Hematopoietic multipotent progenitor cell treated with erythropoietin and hydrocortisone succinate and interleukin-3 and kit ligand, for 4 days (in vitro differentiated cells): ENCODE results near the gene HNRNPR.
"Not testable (repeated sequence)": the region's sequence is repeated elsewhere in the genome, so short reads cannot be mapped to it uniquely, and the experiment has no call there.

ENCODE experiments used
- DNase-seq: peaks from one replicate; pipeline ENCODE4 v3.0.0-alpha.2; 2015

Gene HNRNPR

GRCh38 chr1:23322770-23323169 is 21.3 kb downstream of the HNRNPR start:
- DNase-seq = no peak

GRCh38 chr1:23310280-23310679 is 33.8 kb downstream of the HNRNPR start:
- DNase-seq = not testable (repeated sequence)

GRCh38 chr1:23304140-23304620 is 39.9 kb downstream of the HNRNPR start:
- no peak for DNase-seq

- no peak for DNase-seq
These were observed 40.6 kb downstream of the HNRNPR start for GRCh38 chr1:23303524-23303923.

GRCh38 chr1:23296931-23297330 is 47.2 kb downstream of the HNRNPR start:
- DNase-seq = no peak

GRCh38 chr1:23291706-23292105 is 52.4 kb downstream of the HNRNPR start:
- no peak for DNase-seq

GRCh38 chr1:23290836-23291565 is 53.1 kb downstream of the HNRNPR start:
- DNase-seq = no peak

GRCh38 chr1:23288671-23289070 is 55.4 kb downstream of the HNRNPR start:
- no peak for DNase-seq

GRCh38 chr1:23288201-23288600 is 55.9 kb downstream of the HNRNPR start:
- DNase-seq = no peak

- no peak for DNase-seq
These were observed 57.7 kb downstream of the HNRNPR start for GRCh38 chr1:23286401-23286800.

GRCh38 chr1:23283667-23284602 is 60.1 kb downstream of the HNRNPR start:
- DNase-seq = no peak

GRCh38 chr1:23282957-23283356 is 61.1 kb downstream of the HNRNPR start:
- no peak for DNase-seq

GRCh38 chr1:23278717-23279116 is 65.4 kb downstream of the HNRNPR start:
- DNase-seq = no peak

- DNase-seq = no peak
These were observed 67.6 kb downstream of the HNRNPR start for GRCh38 chr1:23276531-23276930.

- no peak for DNase-seq
These were observed 70.0 kb downstream of the HNRNPR start for GRCh38 chr1:23274134-23274505.

GRCh38 chr1:23273450-23274133 is 70.5 kb downstream of the HNRNPR start:
- DNase-seq = no peak

- no peak for DNase-seq
These were observed 80.7 kb downstream of the HNRNPR start for GRCh38 chr1:23263380-23263887.

- DNase-seq = not testable (repeated sequence)
These were observed 86.0 kb downstream of the HNRNPR start for GRCh38 chr1:23258082-23258481.

- DNase-seq = not testable (repeated sequence)
These were observed 86.7 kb downstream of the HNRNPR start for GRCh38 chr1:23257371-23257770.
